GM12892 (cell line): ENCODE results near the gene DAPK2.

ENCODE experiments used
- POLR2A ChIP-seq: IDR thresholded peaks from 2 replicates; pipeline ENCODE4 v1.6.1; 2011; ENCODE audit warnings: low read depth, low read length, control low read depth
- POLR2AphosphoS5 ChIP-seq: IDR thresholded peaks from 2 replicates; pipeline ENCODE4 v1.6.1; 2011; ENCODE audit warnings: low read depth, low read length, control low read depth

DNA sequence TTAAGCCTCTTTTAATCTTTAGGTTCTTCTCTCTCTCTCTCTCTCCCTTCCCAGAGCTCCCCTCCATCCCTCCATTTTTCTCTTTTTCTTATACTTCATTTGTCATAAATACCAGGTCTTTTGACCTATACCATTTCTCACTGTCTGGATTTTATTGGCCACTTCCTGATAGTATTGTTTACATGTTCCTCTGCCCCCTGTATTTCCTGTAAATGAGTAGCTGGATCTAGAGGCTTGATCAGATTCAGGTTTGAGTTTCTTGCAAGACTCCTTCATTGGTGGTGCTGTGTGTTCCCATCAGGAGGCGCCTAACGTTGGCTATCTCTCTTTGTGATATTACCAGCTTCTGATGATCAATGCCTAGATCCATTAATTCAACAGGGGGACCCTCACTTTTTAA is 42.2 kb downstream of the DAPK2 start:
- TF ChIP-seq POLR2A (no peak), POLR2AphosphoS5 (no peak)
